ENCODE measurements around the gene SEPTIN10.
"Not testable (repeated sequence)": the region's sequence is repeated elsewhere in the genome, so short reads cannot be mapped to it uniquely, and the experiment has no call there.

The SEPTIN10 gene

DNA sequence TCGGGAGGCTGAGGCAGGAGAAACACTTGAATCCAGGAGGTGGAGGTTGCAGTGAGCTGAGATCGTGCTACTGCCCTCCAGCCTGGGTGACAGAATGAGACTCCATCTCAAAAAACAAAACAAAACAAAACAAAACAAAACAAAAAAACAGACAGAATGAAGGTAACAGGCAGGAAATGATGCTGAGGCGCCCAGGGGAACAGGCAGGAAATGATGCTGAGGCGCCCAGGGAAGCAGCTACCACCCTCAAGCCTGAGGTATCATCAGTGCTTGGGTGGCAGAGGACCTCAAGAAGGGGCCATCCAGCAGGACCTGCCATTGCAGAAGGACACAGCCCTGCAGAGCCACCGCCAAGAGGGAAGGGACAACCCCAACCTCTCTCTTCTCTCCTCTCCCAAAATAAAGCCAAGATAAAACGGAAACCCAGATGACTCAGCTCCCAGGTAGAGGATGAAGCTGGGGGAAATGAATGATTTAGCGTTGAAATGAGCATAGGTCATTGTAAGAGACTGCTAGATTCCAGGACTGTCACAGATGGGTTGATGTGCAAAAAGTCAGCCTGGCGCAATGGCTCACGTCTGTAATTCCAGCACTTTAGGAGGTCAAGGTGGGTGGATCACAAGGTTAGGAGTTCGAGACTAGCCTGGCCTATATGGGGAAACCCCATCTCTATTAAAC lies 19.7 kb upstream of the SEPTIN10 start:
- DNase-seq (ENCODE audit: low read depth, low spot score), result no peak

DNA sequence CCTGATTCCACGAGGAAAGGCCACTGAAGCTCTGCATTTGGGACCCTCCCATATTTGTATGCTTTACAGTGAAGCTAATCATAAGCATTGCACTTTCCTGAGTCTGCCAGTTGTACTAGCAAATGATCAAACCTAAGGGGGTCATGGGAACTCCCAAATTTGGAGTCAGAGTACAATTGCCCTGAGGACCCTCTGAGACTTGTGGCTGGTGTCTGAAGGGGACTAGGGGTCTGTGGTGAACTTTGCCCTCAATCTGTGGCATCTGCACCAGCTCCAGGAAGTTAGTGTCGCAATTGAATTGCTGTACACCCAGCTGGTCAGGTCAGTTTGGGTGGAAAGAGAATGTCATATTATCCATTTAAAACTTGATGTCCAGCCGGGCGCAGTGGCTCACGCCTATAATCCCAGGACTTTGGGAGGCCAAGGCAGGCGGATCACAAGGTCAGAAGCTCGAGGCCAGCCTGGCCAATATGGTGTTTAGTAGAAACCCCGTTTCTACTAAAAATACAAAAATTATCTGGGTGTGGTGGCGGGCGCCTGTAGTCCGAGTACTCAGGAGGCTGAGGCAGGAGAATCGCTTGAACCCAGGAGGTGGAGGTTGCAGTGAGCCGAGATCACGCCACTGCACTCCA lies 18.5 kb upstream of the SEPTIN10 start:
- DNase-seq (ENCODE audit: low read depth, low spot score), result no peak

DNA sequence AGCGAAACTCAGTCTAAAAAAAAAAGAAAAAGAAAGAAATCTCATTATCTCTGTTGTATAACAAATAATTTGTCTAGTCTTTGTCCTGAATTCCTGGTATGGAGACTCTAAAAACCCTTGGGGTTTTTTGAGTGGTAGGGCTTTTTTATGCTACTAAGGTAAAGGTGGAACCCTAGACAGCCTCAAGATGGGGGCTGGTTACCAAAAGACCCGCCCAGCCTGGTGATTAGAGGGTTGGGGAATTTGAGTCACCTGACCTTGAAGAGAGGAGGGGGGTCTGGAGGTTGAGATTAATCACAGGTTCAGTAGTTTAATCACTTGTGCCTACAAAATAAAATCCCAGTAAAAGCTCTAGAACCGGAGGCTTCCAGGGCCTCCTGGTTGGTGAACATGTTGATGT lies 18.0 kb upstream of the SEPTIN10 start:
- no peak for DNase-seq (ENCODE audit: low read depth, low spot score)

DNA sequence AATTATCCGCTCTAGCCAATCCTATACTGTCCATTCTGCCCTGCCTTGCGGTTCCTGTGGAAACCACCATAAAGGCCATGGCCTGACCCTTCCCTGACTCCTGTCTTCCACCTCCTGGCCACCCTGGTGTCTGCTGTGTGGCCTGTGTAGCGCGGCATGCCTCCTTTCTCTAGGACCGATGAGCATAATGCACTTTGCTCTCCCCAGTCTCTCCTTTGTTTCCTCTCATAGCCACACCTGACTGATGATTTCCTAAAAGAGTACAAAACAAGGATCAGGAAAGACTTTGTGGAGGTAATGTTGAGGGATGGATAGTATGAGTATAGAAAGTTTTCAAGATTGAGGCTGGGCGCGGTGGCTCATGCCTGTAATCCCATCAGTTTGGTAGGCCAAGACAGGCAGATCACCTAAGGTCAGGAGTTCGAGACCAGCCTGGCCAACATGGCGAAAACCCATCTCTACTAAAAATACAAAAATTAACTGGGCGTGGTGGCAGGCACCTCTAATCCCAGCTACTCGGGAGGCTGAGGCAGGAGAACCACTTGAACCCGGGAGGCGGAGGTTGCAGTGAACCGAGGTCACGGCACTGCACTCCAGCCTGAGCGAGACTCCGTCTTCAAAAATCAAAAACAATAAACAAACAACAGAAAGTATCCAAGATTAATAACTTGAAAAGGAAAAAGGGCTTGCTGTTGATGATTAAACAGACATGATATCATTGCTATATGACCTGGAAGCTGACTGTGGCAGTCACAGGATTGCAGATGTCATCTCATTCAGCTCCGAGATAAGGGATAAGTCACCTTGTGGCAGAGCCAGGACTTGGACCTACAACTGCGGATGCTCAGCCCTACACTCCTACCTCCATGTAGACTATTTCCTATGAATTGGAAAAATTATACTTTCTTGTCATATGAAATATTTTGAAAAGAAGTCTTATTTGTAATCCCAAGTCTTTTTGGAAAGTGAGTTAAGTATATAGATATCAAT lies 17.0 kb upstream of the SEPTIN10 start:
- DNase-seq (ENCODE audit: low read depth, low spot score), result no peak

GRCh38 chr2:109629867-109630266 lies 16.1 kb upstream of the SEPTIN10 start:
- no peak for DNase-seq (ENCODE audit: low read depth, low spot score)

GRCh38 chr2:109628321-109628720 lies 14.6 kb upstream of the SEPTIN10 start:
- not testable (repeated sequence) for DNase-seq (ENCODE audit: low read depth, low spot score)

- DNase-seq (ENCODE audit: low read depth, low spot score), result no peak
These were observed 10.6 kb upstream of the SEPTIN10 start for GRCh38 chr2:109624339-109624738.

- DNase-seq (ENCODE audit: low read depth, low spot score), result no peak
These were observed 10.2 kb upstream of the SEPTIN10 start for GRCh38 chr2:109623923-109624322.

GRCh38 chr2:109623297-109623696 lies 9.5 kb upstream of the SEPTIN10 start:
- no peak for DNase-seq (ENCODE audit: low read depth, low spot score)

- DNase-seq (ENCODE audit: low read depth, low spot score), result no peak
These were observed 5.4 kb upstream of the SEPTIN10 start for GRCh38 chr2:109619032-109619615.

GRCh38 chr2:109616184-109616583 lies 2.4 kb upstream of the SEPTIN10 start:
- DNase-seq (ENCODE audit: low read depth, low spot score), result no peak

- no peak for DNase-seq (ENCODE audit: low read depth, low spot score)
These were observed 1.9 kb upstream of the SEPTIN10 start for GRCh38 chr2:109615637-109616144.

- no peak for DNase-seq (ENCODE audit: low read depth, low spot score)
These were observed 1.2 kb upstream of the SEPTIN10 start for GRCh38 chr2:109614715-109615636.

DNA sequence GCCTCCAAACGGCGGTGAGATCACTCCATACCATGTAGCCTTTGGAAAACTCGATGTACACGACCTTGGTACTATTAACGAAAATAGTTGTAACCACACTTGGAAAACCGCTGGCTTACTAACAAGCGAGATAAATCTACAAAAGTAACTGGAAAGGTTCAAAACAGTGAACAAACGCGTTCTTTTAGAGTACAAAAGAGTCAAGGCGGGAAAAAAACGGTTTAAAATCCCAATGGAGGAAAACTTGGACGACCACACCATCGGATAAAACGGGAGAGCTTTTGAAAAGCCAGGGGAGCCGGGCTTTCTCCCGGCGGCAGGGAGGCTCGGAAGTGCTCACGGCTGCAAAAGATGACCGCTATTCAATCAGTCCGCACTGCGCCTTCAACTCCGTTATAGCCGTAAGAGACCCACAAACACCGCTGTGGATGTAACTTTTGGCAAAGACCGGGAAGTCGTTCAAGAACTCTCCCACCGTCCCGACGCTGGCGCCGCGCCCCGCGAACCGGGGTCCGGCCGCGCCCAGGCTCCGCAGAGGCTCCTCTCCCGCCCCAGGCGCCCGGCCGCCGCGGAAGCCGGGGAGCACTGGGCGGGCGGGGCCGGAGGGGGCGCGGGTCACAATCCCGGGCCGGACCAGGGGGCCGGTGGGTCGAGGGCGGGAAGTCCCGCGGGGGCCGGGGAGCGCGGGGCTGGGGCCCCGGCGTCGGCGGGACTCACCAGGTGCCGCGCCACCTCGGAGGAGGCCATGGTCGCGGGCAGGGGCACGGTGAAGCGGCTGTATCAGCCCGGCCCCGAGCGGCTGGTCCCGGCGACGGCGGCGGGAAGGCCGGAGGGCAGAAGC lies 465 bp downstream of the SEPTIN10 start:
- no peak for DNase-seq (ENCODE audit: low read depth, low spot score)

DNA sequence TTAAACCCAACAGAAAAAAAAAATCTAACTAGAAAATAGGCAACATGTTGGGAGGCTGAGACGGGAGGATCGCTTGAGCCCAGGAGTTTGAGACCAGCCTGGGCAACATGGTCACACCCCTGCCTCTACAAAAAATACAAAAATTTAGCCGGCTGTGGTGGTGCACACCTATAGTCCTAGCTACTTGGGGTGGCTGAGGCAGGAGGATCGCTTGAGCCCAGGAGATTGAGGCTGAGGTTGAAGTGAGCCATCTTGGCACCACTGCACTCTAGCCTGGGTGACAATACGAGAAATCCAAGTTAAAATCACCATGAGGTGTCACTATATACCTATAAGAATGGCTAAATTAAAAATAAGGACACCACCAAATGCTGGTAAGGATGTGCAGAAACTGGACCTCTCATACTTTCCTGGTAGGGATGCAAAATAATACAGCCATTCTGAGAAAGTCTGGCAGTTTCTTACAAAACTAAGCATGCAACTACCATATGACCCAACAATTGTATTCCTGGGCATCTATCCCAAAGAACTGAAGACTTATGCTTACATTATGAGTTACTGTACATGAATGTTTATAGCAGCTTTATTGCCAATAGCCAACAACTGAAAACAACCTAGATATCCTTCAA lies 2.2 kb downstream of the SEPTIN10 start:
- DNase-seq (ENCODE audit: low read depth, low spot score), result no peak

DNA sequence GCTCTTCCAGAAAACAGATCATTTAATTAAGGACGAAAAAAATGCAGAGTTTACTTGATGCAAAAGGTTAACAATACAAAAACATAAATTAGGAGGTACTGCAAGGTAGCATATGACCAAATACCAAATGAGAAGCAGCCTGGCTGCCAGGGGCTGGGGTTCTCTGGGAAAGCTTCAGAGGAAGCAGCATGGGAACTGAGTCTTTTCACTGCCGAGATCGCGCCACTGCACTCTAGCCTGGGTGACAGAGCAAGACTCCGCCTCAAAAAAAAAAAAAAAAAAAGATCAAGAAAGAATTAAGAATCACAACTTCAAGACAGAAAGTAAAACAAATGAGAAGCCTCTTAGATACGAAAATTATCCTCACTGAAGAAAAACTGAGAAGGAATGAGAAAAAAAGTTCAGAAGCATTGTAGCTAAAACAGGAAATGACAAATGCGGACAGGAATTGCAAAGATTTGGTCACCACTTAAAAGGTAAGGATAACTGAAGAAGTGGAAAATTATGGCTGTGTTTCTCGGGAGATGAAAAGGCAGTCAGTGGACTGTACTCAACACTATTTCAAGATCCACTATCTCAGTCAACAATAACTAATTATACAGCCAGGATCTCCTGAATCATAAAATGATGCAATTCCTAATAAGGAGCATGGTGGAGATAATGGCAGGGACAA lies 4.3 kb downstream of the SEPTIN10 start:
- DNase-seq (ENCODE audit: low read depth, low spot score), result no peak

- no peak for DNase-seq (ENCODE audit: low read depth, low spot score)
These were observed 6.0 kb downstream of the SEPTIN10 start for GRCh38 chr2:109607766-109608165.

- no peak for DNase-seq (ENCODE audit: low read depth, low spot score)
These were observed 9.2 kb downstream of the SEPTIN10 start for GRCh38 chr2:109604597-109604996.

Measured in activated naive CD8-positive, alpha-beta T cell treated with anti-CD3 and anti-CD28 coated beads, Interleukin-2, amount 50 U/mL, for 16 hours (primary cell).